Heart left ventricle (tissue), 13 donors: ENCODE measurements around the gene DSP.

Experiments
- CTCF ChIP-seq, 12 donors: fragments of 200-600 bp; sonication (generic) in 4 of 12; IDR thresholded peaks; one replicate each; pipeline versions ENCODE4 v1.5.0 to v1.8.0; 2018 to 2022; ENCODE audit warnings: antibody characterized with exemption in 12 of 12, mild to moderate bottlenecking in 5 of 12
- POLR2A ChIP-seq, 2 donors: fragments of 450-650 bp; IDR thresholded peaks; one replicate each; pipeline ENCODE4 v1.6.1; 2017; ENCODE audit warnings: antibody characterized with exemption in 2 of 2, mild to moderate bottlenecking in 2 of 2, moderate library complexity in 2 of 2
- donor health status: ischemic (EF 13 %, LVEDD 7.1; RV severe dilation, severe dysfunction).
- donor health status: DM: no; HTN: yes; CAD: no.
- donor health status: DM: no; HTN: no; CAD: no.
- donor health status: ischemic (EF 25% LVEDD 6.9; RV normal size, moderate dysfunction).
- donor health status: ischemic (EF 25% LVEDD 5.7; RV mildly dilated, moderate dysfunction).
- donor health status: ischemic (EF 35%, LVEDD 5.7; RV mildly dilated, moderate dysfunction).
- donor health status: nonischemic (EF 11% LVEDD 7.7; RV severe dilation, severe dysfunction).
- donor health status: DM: yes; HTN: yes; CAD: no.
- donor health status: PGD.
- donor health status: ischemic (EF 29% LVEDD 5.4; RV normal size, mild dysfunction).
- donor health status: nonischemic (EF 23%, LVEDD 6.1; RV moderate dilation, normal function).

GRCh38 chr6:7537565-7538174 is 3.8 kb upstream of the DSP start:
- no peak for TF ChIP-seq CTCF (IDR thresholded peaks at IDR 0.05)
- no peak for TF ChIP-seq POLR2A (IDR thresholded peaks at IDR 0.05)
